HG03460 (cell line): ENCODE measurements around the gene PARD3.
"Not testable (repeated sequence)": the region's sequence is repeated elsewhere in the genome, so short reads cannot be mapped to it uniquely, and the experiment has no call there.

Source experiments
- ATAC-seq: cut with Tn5 transposase; IDR thresholded peaks from one replicate; pipeline ENCODE4 v1.9.1; 2021; ENCODE audit not compliant: unreplicated experiment

Gene PARD3

GRCh38 chr10:34475786-34476185 is 339.3 kb downstream of the PARD3 start:
- no peak for ATAC-seq

- no peak for ATAC-seq
Measured at GRCh38 chr10:34475274-34475646, 339.8 kb downstream of the PARD3 start.

- no peak for ATAC-seq
Measured at GRCh38 chr10:34474555-34475273, 340.4 kb downstream of the PARD3 start.

- no peak for ATAC-seq
Measured at GRCh38 chr10:34474009-34474376, 341.1 kb downstream of the PARD3 start.

- no peak for ATAC-seq
Measured at GRCh38 chr10:34473174-34474008, 341.7 kb downstream of the PARD3 start.

GRCh38 chr10:34470307-34470706 is 344.8 kb downstream of the PARD3 start:
- no peak for ATAC-seq

- ATAC-seq, result no peak
Measured at GRCh38 chr10:34469446-34469845, 345.6 kb downstream of the PARD3 start.

- no peak for ATAC-seq
Measured at GRCh38 chr10:34467902-34468301, 347.2 kb downstream of the PARD3 start.

- ATAC-seq, result no peak
Measured at GRCh38 chr10:34467364-34467763, 347.7 kb downstream of the PARD3 start.

GRCh38 chr10:34465678-34466077 is 349.4 kb downstream of the PARD3 start:
- no peak for ATAC-seq

GRCh38 chr10:34464591-34464990 is 350.5 kb downstream of the PARD3 start:
- no peak for ATAC-seq

- ATAC-seq, result no peak
Measured at GRCh38 chr10:34464000-34464399, 351.1 kb downstream of the PARD3 start.

- ATAC-seq, result no peak
Measured at GRCh38 chr10:34462993-34463392, 352.1 kb downstream of the PARD3 start.

- ATAC-seq, result no peak
Measured at GRCh38 chr10:34462056-34462455, 353.0 kb downstream of the PARD3 start.

GRCh38 chr10:34454590-34455261 is 360.4 kb downstream of the PARD3 start:
- no peak for ATAC-seq

GRCh38 chr10:34449836-34450235 is 365.3 kb downstream of the PARD3 start:
- ATAC-seq, result no peak

- no peak for ATAC-seq
Measured at GRCh38 chr10:34446049-34446448, 369.0 kb downstream of the PARD3 start.

GRCh38 chr10:34444223-34445183 is 370.6 kb downstream of the PARD3 start:
- no peak for ATAC-seq

- not testable (repeated sequence) for ATAC-seq
Measured at GRCh38 chr10:34439386-34439785, 375.7 kb downstream of the PARD3 start.

- ATAC-seq, result no peak
Measured at GRCh38 chr10:34438741-34439140, 376.4 kb downstream of the PARD3 start.

GRCh38 chr10:34437906-34438305 is 377.2 kb downstream of the PARD3 start:
- ATAC-seq, result no peak
